GM19463 (cell line): ENCODE measurements around the gene INTS2.
"Not testable (repeated sequence)": the region's sequence is repeated elsewhere in the genome, so short reads cannot be mapped to it uniquely, and the experiment has no call there.

Experiments
- ATAC-seq: cut with Tn5 transposase; IDR thresholded peaks from one replicate; pipeline ENCODE4 v1.9.1; 2021; ENCODE audit warnings: mild to moderate bottlenecking, moderate library complexity; ENCODE audit not compliant: unreplicated experiment

INTS2 gene

DNA sequence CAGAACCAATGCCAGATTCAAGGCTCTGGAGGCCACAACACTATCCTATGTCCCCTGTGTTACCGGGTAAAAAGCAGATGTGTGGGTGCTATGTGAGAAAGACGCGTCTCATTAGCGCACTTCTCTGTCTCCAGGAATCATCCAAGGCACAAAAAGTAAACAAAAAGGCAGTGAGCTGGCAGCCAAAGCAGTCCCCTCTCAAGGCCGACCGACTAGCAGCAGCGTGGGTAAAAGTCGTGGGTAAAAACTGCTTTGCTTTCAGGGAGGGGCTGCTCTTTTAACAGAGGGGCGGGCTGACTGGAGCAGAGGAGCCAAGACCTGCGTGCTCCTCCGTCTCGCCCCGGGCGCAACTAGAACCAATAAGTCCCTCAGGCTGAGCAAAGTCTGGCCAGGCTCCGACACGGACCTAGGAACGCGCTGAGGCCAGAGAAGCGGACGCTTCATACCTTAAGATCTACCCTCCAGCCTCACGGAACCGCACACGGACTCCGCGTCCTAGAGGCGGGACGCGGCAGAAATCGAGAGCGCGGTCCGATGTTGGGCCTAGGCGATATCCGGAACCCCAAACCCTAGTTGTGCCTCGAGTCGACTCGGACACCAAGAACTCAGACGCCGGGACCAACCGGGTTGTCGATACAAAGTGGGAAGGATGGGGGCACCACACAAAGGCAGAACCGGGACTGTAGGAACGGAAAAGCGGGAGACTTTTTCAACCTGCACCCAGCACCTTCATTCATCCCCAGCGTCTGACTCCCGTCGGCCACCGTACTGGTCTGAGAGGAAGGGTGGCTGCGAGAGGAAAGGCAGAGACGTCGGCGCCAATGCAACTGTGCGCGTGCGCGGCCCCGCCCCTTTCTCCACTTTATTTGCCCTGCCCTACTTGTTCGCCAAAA lies at the start of gene INTS2:
TSS of gene INTS2 (minus strand) at position 775 of the 893 bp plus-strand sequence. CDS start 1,338 bp downstream, outside the sequence.
- peak; percentile 69 for ATAC-seq

DNA sequence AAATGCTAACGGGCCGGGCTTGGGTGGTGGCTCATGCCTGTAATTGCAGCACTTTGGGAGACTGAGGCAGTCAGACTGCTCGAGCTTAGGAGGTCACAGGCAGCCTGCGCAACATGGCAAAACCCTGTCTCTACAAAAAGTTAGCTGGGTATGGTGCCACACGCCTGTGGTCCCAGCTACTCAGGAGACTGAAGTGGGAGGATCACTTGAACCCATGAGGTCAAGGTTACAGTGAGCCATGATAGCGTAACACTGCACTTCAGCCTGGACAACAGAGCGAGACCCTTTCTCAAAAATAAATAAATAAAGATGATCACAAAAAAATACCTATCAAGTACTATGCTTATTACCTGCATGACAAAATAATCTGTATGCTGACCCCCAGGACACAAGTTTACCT lies 46.3 kb upstream of the INTS2 start:
- no peak for ATAC-seq

GRCh38 chr17:61972311-61972710 lies 44.5 kb upstream of the INTS2 start:
- ATAC-seq, result no peak

GRCh38 chr17:61970030-61970429 lies 42.2 kb upstream of the INTS2 start:
- no peak for ATAC-seq

GRCh38 chr17:61968757-61969156 lies 41.0 kb upstream of the INTS2 start:
- ATAC-seq, result no peak

DNA sequence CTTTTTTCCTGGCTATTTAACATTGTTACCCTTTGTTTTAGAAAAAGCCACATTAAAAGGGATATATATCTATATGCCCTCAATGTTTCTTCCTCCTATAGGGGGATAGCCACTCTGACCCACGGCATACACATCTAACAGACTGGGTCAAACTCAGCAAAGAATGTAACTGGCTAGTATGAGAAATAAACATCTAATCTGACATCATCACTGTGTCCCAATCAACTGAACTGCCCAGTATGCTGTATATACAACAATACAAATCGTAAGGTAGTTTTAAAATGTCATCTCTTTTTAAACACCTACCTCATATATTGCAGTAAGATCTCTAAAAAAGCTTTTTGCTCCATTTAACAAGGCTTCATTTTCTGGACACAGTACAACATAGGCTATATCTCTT lies 39.9 kb upstream of the INTS2 start:
- ATAC-seq, result no peak

DNA sequence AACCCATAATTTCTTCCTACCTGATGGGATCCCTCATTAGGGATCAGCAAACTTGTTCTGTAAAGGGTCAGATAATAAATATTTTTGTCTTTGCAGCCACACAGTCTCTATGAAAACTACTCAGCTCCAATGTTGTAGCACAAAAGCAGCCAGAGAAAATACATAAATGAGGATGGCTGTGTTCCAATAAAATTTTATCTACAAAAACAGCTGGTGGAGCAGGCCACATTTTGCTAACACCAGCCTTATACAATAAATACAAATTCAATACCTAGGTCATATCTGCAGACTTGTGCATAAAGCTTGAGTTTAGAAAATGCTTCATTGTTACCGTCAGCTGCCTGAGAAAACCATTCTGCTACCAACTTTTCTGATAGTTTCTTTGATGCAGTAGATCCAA lies 38.4 kb upstream of the INTS2 start:
- no peak for ATAC-seq

- no peak for ATAC-seq
Observed at GRCh38 chr17:61955619-61956018, 27.8 kb upstream of the INTS2 start.

DNA sequence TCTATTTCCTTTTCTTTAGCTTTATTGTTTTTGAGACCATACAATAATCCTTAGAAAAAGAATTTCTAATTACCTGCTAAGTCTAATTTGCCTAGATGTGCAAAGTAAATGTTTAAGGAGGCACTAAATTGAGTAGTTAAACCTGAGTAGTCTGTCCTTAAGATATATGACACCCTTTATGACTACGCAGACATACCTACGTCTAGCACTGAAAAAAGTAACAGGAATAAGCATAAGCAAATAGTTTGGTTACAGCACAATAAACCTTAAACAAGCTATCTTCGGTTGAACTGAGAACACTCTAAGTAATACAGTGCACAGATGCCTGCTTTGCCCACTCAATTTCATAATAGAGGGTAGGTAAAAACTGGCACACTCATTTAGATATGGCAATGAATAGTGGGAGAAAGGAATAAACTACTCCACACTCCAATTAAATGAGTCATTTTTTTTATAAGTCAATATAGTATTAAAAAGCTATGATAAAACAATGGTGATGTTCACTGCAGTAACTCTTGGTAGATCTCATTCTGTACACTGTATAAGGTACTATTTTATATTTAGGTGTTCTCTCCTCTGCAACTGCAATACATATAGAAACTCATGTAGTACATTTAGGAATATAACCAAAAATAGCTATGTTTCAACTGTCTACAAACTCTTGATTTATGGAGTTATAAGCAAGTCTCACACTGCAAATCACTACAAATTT lies 19.7 kb upstream of the INTS2 start:
- no peak for ATAC-seq

DNA sequence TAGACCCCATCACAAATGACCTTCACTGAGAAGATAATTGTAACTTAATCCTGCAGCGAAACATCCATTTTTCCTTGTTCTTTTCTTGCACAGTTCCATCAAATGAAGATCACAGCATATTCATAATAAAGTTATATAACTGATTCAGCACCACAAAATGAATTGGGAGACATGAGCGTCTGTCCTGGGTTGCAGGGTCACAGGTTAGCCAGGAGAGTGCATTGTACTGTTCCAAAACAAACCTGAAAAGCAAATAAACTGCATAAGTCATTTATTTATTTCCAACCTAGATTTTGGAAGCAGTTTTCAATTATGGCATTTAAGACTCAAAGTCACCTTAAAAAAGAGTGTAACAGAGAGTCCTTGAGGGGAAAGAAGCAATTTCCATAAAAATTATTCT lies 18.6 kb upstream of the INTS2 start:
- no peak for ATAC-seq

DNA sequence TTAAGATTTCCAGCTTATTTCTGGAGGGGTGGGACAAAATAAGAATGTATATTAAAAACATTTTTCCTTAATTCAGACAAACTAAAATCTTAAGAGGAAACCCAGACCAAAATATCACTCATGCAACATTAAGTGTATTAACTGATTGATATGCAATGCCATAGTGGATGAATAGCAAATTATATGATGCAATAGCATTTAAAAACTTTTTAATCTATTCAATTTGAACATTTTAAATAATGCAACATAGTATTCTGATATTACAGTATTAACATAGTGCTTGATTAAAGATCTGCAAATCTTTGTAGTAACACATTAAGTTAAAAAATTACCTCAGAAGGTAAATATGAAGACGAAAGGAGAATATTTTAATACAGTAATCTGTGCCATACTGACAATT lies 15.3 kb upstream of the INTS2 start:
- ATAC-seq, result no peak

- ATAC-seq, result no peak
Observed at GRCh38 chr17:61942085-61942484, 14.3 kb upstream of the INTS2 start.

DNA sequence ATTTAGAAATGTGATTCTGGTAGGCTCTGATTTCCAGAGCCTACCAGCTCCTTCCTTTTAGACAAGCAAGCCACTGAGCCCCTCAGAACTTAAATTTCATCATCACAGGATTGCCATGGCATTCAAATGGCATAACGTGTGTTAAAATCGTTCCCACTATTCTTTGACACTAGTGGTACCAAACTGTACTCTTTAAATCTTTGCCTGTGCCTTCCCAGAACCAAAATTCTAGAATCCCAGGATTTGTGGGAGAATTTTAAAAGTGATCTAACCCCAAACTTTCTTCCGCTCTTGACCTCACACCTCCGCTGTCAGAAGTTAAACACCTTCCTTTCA lies 287 bp upstream of the INTS2 start:
- no peak for ATAC-seq

- no peak for ATAC-seq
Observed at GRCh38 chr17:61926826-61927207, 965 bp downstream of the INTS2 start.

DNA sequence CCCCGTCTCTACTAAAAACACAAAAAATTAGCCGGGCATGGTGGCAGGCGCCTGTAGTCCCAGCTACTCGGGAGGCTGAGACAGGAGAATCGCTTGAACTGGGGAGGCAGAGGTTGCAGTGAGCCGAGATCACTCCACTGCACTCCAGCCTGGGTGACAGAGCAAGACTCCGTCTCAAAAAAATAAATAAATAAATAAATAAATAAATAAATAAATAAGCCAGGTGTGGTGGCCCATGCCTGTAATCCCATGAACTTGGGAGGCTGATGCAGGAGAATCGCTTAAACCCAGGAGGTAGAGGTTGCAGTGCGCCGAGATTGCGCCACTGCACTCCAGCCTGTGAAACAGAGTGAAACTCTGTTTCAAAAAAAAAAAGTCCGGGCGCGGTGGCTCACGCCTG lies 12.6 kb downstream of the INTS2 start:
- ATAC-seq, result not testable (repeated sequence)

DNA sequence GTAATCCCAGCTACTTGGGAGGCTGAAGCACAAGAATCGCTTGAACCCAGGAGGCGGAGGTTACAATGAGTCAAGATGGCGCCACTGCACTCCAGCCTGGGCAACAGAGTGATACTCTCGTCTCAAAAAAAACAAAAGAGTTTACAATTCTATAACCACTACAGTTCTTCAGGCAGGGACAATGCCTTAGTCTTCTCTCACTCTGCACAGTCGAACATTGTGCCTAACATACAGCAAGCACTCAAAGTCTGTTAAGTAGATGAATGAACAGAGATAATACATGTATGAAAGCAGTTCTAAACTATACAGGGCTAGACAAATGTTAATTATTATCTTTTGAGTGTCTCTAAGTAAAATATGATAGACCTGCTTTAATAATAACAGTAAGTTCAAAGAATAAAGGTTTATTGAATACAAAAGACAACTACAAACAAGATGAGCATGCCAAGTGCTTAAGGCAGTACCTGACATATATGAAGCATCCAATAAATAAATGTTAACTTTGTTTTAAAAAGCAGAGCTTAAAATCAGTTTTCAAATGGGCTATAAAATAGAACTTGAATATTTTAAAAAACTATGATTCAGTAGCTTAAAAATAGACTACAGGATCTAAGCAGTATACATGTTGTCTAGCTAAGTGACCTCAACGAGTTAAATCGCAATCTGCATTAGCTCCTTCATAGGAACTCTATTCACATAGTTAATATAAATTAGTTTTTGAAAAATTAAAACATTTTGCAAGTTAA lies 19.3 kb downstream of the INTS2 start:
- ATAC-seq, result no peak

DNA sequence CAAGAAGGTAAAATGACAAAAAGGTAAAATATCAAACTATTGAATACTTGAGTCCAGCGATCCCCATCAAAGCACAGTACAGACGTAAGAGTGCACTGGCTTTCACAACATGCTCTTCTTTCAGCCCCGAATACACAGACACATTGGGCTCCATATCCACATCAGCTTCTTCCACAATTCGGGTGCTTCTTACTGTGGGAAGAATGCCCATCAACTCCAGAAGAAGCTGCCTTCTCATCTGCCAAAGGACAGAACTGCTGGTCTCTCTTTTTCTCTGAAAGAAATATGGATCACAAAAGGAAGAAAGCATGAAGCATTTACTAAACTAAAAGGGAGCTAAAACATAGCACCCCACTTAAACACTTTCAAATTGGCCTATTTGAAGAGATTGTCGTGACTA lies 20.4 kb downstream of the INTS2 start:
- no peak for ATAC-seq

DNA sequence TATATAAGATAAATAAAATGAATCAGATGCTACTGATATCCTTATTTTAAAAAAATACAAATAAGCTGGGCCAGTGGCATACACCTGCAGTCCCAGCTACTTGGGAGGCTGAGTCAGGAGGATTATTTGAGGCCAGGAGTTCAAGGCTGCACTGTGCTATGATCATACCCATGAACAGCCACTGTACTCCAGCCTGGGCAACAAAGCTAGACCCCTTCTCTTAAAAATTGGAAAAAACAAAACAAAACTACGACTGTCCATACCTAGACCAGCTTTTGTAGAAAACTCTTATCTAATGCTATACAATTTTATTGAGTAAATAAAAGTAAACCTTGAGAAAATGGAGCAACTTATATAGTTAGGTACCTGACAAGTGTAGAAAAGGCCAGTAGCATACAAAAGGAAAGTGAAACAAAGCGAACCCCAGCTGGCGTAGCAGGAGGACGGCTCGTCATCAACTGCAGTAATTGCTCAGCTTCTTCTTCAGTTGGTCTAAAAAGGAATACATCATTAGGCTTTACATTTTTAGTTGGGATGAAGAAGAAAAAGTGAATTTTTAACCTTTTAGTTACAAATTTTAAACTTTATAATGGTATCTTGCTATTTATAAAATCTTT lies 23.6 kb downstream of the INTS2 start:
- peak; percentile 67 for ATAC-seq

DNA sequence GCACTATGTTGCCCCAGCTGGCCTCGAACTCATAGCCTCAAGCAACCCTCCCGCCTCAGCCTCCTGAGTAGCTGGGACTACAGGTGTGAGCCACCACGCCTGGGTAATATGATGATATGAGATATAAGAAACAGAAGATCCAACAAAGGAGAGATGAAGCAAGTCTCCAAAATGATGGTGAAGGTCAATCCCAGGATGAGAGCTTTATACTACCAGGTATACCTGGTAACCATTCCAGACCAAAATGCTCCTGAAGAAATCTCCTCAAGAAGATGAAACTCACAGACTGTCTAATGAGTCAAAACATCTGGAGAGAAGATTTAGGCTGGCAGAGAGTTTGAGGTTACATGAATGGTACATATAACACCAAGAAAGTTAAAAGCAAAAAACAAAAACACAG lies 24.5 kb downstream of the INTS2 start:
- no peak for ATAC-seq

GRCh38 chr17:61897548-61898180 lies 30.1 kb downstream of the INTS2 start:
- ATAC-seq, result no peak

DNA sequence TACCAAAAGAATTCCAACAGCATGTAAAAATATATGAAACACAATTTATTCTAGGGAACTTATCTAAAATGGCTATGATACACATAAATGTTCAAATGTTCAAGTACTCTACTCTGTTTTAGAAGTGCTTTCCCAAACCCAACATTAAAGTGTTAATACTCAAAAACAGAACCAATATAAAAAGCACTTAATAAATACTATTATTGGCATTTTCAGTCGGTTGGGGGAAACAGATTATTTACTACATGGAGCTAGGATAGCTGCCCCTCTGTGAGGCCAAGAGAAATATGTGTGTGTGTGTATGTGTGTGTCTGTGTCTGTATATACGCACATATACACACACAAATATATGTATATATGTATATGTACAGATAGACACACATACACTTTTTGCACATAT lies 32.4 kb downstream of the INTS2 start:
- no peak for ATAC-seq
